K562 (cell line): ENCODE measurements around the gene ST6GAL1. TPM values are rescaled to one million over a fixed set of nuclear protein-coding genes. Genes with fewer than 3 reads are reported as not detected.

Experiments used
- BHLHE40 ChIP-seq: IDR thresholded peaks from 2 replicates; pipeline ENCODE4 v1.6.1; 2011; ENCODE audit warnings: low read length, improper control_type of control experiment
- EP400 ChIP-seq: fragments of 450-650 bp; IDR thresholded peaks from 2 replicates; pipeline ENCODE4 v1.6.1; 2017; ENCODE audit warnings: antibody characterized with exemption, mild to moderate bottlenecking, moderate library complexity
- FOXA3 ChIP-seq, 2 experiments: fragments of 450-650 bp in 1 of 2; sonication (generic) in 1 of 2; formaldehyde crosslinking; IDR thresholded peaks in 1 of 2; conservative IDR thresholded peaks in 1 of 2; 2 replicates each; pipeline versions ENCODE4 v1.4.0 to v1.8.0; 2020 to 2022; ENCODE audit warnings: mild to moderate bottlenecking in 2 of 2, missing genetic modification reagents in 1 of 2
- KLF13 ChIP-seq: fragments of 450-650 bp; IDR thresholded peaks from 2 replicates; pipeline ENCODE4 v1.6.1; 2016; ENCODE audit warnings: missing genetic modification characterization, low read depth, mild to moderate bottlenecking, missing compliant biosample characterization, moderate library complexity, borderline replicate concordance
- MEF2A ChIP-seq: IDR thresholded peaks from 2 replicates; pipeline ENCODE4 v1.6.1; 2011; ENCODE audit warnings: low read depth, mild to moderate bottlenecking, low read length, moderate library complexity; ENCODE audit not compliant: control insufficient read depth
- NFE2L1 ChIP-seq: fragments of 450-650 bp; IDR thresholded peaks from 2 replicates; pipeline ENCODE4 v1.6.1; 2016; ENCODE audit warnings: missing genetic modification characterization, low read depth, mild to moderate bottlenecking, missing compliant biosample characterization, moderate library complexity, borderline replicate concordance
- PTBP1 ChIP-seq: fragments of 200-400 bp; formaldehyde crosslinking; IDR thresholded peaks from 2 replicates; pipeline ENCODE4 v1.6.1; 2017; ENCODE audit warnings: low read depth, low read length
- PTRF ChIP-seq: fragments of 450-650 bp; IDR thresholded peaks from 2 replicates; pipeline ENCODE4 v1.6.1; 2016; ENCODE audit warnings: mild to moderate bottlenecking, missing genetic modification characterization, missing compliant biosample characterization
- SLC30A9 ChIP-seq: fragments of 250-450 bp; sonication (Bioruptor Pico); IDR thresholded peaks from 2 replicates; pipeline ENCODE4 v1.8.0; 2022; ENCODE audit warnings: mild to moderate bottlenecking, moderate library complexity
- ZKSCAN8 ChIP-seq: fragments of 200-800 bp; sonication (Bioruptor generic); IDR thresholded peaks from 2 replicates; pipeline ENCODE4 v1.6.1; 2016; ENCODE audit warnings: missing genetic modification characterization, missing compliant biosample characterization
- ZNF586 ChIP-seq: fragments of 450-650 bp; formaldehyde crosslinking; conservative IDR thresholded peaks from 2 replicates; pipeline ENCODE4 v1.4.0; 2020; ENCODE audit warnings: mild to moderate bottlenecking, moderate library complexity
- ZSCAN32 ChIP-seq: fragments of 450-650 bp; formaldehyde crosslinking; IDR thresholded peaks from 2 replicates; pipeline ENCODE4 v1.4.0; 2020; ENCODE audit warnings: mild to moderate bottlenecking, moderate library complexity
- polyA plus RNA-seq, 8 experiments: library from polyadenylated mRNA; depleted of rRNA in 4 of 8; stranded (reverse) in 5 of 8; unstranded in 3 of 8; fragments of >200 nt; fragmentation: Nextera tagmentation in 2 of 8; fragmentation: Illumina TruSeq in 1 of 8; extraction: Ambion mirVana in 2 of 8; extraction: Trizol in 1 of 8; gene quantifications; 2 replicates each; pipeline versions ENCODE4 v1.2.1 to v1.2.3, GENCODE V29; 2011 to 2014; ENCODE audit warnings: inconsistent platforms in 1 of 8, missing spikeins in 1 of 8
- total RNA-seq, 7 experiments: library from RNA; depleted of rRNA in 6 of 7; stranded (reverse); fragments of >200 nt in 6 of 7; fragmentation: Illumina TruSeq in 2 of 7; extraction: Trizol in 2 of 7; gene quantifications; 2 replicates each; pipeline versions ENCODE4 v1.2.1 to v1.2.3, GENCODE V29; 2011 to 2021; ENCODE audit warnings: low replicate concordance in 1 of 7
- TF ChIP-seq, protein P1 (sequence below), 3 experiments: IDR thresholded peaks in 2 of 3; conservative IDR thresholded peaks in 1 of 3; 2 replicates each; pipeline ENCODE4 v1.5.1; 2011 to 2012; ENCODE audit warnings: low read length in 3 of 3, mild to moderate bottlenecking in 3 of 3, control low read depth in 2 of 3, improper control_type of control experiment in 1 of 3, inconsistent platforms in 1 of 3, low read depth in 1 of 3, mixed read lengths in 1 of 3, moderate library complexity in 1 of 3; ENCODE audit not compliant: insufficient read depth in 2 of 3
- TF ChIP-seq, protein P2 (sequence below): IDR thresholded peaks from 2 replicates; pipeline ENCODE4 v1.6.1; 2011; ENCODE audit warnings: borderline replicate concordance, low read depth, mild to moderate bottlenecking, moderate library complexity, low read length; ENCODE audit not compliant: insufficient read depth, poor library complexity, severe bottlenecking
- TF ChIP-seq, protein P3 (sequence below): IDR thresholded peaks from 2 replicates; pipeline ENCODE4 v1.6.1; 2014; ENCODE audit warnings: antibody characterized with exemption
- TF ChIP-seq, protein P4 (sequence below): fragments of 450-650 bp; formaldehyde crosslinking; conservative IDR thresholded peaks from 2 replicates; pipeline ENCODE4 v1.4.0; 2022; ENCODE audit warnings: mild to moderate bottlenecking, missing genetic modification characterization
- TF ChIP-seq, protein P5 (sequence below), 2 experiments: fragments of 150-350 bp in 1 of 2; IDR thresholded peaks; 2 replicates each; pipeline ENCODE4 v1.6.1; 2012 to 2016; ENCODE audit warnings: low read depth in 2 of 2, low read length in 2 of 2, mild to moderate bottlenecking in 1 of 2, moderate library complexity in 1 of 2

Gene ST6GAL1
- total and polyA plus RNA-seq, 9 of the 15 experiments (the other 6 are each of a cell fraction or from before 2014, with no cell fraction given) = 31.9 to 145 (median 71.0) TPM

DNA sequence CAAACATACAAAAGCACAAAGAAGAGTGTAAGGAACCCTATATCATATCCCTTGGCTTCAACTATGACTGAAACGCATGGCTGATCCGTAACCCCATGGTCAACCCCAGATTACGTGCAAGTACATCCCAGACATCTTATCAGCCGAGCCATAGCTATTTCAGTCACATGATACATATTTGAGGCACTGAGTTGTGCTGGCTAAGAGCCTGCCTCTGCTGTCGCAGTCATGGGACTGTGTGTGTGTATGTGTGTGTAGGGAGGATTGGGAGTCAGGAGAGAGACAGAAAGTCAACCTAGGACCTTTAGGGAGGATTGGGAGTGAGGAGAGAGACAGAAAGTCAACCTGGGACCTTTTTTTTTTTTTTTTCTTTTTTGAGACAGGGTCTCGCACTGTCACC, 8.4 kb downstream of the ST6GAL1 start (continued):
- TF ChIP-seq, protein P1, sequence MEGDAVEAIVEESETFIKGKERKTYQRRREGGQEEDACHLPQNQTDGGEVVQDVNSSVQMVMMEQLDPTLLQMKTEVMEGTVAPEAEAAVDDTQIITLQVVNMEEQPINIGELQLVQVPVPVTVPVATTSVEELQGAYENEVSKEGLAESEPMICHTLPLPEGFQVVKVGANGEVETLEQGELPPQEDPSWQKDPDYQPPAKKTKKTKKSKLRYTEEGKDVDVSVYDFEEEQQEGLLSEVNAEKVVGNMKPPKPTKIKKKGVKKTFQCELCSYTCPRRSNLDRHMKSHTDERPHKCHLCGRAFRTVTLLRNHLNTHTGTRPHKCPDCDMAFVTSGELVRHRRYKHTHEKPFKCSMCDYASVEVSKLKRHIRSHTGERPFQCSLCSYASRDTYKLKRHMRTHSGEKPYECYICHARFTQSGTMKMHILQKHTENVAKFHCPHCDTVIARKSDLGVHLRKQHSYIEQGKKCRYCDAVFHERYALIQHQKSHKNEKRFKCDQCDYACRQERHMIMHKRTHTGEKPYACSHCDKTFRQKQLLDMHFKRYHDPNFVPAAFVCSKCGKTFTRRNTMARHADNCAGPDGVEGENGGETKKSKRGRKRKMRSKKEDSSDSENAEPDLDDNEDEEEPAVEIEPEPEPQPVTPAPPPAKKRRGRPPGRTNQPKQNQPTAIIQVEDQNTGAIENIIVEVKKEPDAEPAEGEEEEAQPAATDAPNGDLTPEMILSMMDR (IDR thresholded peaks at IDR 0.05 in 2 of 3, conservative IDR thresholded peaks at IDR 0.05 in 1 of 3; ENCODE audit: insufficient read depth in 2 of 3, low read depth in 1 of 3, low read length in 3 of 3) = no peak
- TF ChIP-seq BHLHE40 = peak; percentile 91
- TF ChIP-seq FOXA3 (CRISPR knock-in tag; conservative IDR thresholded peaks at IDR 0.05 in 1 of 2, IDR thresholded peaks at IDR 0.05 in 1 of 2) = no peak
- peak; percentile 23; the same call in 1 of the 2 replicates for TF ChIP-seq MEF2A
- no peak; the same call in 1 of the 2 replicates for TF ChIP-seq EP400
- TF ChIP-seq, protein P2, sequence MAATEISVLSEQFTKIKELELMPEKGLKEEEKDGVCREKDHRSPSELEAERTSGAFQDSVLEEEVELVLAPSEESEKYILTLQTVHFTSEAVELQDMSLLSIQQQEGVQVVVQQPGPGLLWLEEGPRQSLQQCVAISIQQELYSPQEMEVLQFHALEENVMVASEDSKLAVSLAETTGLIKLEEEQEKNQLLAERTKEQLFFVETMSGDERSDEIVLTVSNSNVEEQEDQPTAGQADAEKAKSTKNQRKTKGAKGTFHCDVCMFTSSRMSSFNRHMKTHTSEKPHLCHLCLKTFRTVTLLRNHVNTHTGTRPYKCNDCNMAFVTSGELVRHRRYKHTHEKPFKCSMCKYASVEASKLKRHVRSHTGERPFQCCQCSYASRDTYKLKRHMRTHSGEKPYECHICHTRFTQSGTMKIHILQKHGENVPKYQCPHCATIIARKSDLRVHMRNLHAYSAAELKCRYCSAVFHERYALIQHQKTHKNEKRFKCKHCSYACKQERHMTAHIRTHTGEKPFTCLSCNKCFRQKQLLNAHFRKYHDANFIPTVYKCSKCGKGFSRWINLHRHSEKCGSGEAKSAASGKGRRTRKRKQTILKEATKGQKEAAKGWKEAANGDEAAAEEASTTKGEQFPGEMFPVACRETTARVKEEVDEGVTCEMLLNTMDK = no peak
- TF ChIP-seq ZSCAN32 = no peak
- TF ChIP-seq, protein P3, sequence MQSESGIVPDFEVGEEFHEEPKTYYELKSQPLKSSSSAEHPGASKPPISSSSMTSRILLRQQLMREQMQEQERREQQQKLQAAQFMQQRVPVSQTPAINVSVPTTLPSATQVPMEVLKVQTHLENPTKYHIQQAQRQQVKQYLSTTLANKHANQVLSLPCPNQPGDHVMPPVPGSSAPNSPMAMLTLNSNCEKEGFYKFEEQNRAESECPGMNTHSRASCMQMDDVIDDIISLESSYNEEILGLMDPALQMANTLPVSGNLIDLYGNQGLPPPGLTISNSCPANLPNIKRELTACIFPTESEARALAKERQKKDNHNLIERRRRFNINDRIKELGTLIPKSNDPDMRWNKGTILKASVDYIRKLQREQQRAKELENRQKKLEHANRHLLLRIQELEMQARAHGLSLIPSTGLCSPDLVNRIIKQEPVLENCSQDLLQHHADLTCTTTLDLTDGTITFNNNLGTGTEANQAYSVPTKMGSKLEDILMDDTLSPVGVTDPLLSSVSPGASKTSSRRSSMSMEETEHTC = peak; percentile 91
- TF ChIP-seq PTRF = no peak
- TF ChIP-seq NFE2L1 = no peak
- no peak for TF ChIP-seq PTBP1
- TF ChIP-seq KLF13 = no peak
- TF ChIP-seq ZKSCAN8 = peak; percentile 63; the same call in 1 of the 2 replicates
- TF ChIP-seq SLC30A9 = no peak
- no peak for TF ChIP-seq ZNF586 (CRISPR knock-in tag)
- TF ChIP-seq, protein P4, sequence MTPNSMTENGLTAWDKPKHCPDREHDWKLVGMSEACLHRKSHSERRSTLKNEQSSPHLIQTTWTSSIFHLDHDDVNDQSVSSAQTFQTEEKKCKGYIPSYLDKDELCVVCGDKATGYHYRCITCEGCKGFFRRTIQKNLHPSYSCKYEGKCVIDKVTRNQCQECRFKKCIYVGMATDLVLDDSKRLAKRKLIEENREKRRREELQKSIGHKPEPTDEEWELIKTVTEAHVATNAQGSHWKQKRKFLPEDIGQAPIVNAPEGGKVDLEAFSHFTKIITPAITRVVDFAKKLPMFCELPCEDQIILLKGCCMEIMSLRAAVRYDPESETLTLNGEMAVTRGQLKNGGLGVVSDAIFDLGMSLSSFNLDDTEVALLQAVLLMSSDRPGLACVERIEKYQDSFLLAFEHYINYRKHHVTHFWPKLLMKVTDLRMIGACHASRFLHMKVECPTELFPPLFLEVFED = no peak
- TF ChIP-seq, protein P5, sequence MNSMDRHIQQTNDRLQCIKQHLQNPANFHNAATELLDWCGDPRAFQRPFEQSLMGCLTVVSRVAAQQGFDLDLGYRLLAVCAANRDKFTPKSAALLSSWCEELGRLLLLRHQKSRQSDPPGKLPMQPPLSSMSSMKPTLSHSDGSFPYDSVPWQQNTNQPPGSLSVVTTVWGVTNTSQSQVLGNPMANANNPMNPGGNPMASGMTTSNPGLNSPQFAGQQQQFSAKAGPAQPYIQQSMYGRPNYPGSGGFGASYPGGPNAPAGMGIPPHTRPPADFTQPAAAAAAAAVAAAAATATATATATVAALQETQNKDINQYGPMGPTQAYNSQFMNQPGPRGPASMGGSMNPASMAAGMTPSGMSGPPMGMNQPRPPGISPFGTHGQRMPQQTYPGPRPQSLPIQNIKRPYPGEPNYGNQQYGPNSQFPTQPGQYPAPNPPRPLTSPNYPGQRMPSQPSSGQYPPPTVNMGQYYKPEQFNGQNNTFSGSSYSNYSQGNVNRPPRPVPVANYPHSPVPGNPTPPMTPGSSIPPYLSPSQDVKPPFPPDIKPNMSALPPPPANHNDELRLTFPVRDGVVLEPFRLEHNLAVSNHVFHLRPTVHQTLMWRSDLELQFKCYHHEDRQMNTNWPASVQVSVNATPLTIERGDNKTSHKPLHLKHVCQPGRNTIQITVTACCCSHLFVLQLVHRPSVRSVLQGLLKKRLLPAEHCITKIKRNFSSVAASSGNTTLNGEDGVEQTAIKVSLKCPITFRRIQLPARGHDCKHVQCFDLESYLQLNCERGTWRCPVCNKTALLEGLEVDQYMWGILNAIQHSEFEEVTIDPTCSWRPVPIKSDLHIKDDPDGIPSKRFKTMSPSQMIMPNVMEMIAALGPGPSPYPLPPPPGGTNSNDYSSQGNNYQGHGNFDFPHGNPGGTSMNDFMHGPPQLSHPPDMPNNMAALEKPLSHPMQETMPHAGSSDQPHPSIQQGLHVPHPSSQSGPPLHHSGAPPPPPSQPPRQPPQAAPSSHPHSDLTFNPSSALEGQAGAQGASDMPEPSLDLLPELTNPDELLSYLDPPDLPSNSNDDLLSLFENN (IDR thresholded peaks at IDR 0.05; ENCODE audit: low read depth in 2 of 2, low read length in 2 of 2) = no peak
